VCaP (cell line): ENCODE measurements around the gene CRELD2.

Source experiments
- H3K27ac ChIP-seq: fragments of 450-650 bp; 2 replicates; pipeline ENCODE4 v1.5.1; 2017
- TF ChIP-seq, protein P1 (sequence below): fragments of 450-650 bp; conservative IDR thresholded peaks from 2 replicates; pipeline ENCODE4 v1.5.1; 2017; ENCODE audit warnings: mild to moderate bottlenecking, moderate library complexity

Gene CRELD2

DNA sequence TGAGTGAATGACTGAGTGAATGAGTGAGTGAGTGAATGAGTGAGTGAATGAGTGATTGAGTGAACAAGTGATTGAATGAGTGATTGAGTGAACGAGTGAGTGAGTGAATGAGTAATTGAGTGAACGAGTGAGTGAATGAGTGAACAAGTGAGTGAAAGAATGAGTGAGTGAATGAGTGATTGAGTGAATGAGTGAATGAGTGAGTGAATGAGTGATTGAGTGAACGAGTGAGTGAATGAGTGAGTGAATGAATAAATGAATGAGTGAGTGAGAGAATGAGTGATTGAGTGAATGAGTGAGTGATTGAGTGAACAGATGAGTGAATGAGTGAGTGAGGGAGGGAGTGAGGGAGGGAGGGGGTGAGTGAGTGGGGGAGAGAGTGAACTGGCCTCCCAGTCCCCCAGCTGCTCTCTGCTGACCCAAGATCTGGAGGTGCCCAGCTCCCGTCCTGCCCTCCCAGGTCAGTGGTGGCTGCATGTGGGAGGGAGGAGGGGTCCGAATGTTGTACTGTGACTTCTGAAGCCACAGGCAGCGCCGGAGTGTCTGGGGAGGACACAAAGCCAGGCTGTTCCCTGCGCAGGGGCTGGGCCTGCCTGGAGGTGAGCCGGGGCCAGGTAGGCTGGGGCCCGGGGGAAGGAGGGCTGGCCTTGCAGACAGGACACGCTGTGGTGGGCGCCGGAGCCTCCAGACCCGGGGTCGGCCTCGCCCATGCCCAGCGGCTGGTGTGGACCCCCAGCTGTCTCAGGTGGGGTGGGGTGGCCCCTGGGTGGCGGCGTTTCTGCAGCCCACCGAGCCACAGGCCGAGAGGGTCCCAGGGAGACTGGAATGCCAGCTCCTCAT is 24.4 kb downstream of the CRELD2 start:
- TF ChIP-seq, protein P1, sequence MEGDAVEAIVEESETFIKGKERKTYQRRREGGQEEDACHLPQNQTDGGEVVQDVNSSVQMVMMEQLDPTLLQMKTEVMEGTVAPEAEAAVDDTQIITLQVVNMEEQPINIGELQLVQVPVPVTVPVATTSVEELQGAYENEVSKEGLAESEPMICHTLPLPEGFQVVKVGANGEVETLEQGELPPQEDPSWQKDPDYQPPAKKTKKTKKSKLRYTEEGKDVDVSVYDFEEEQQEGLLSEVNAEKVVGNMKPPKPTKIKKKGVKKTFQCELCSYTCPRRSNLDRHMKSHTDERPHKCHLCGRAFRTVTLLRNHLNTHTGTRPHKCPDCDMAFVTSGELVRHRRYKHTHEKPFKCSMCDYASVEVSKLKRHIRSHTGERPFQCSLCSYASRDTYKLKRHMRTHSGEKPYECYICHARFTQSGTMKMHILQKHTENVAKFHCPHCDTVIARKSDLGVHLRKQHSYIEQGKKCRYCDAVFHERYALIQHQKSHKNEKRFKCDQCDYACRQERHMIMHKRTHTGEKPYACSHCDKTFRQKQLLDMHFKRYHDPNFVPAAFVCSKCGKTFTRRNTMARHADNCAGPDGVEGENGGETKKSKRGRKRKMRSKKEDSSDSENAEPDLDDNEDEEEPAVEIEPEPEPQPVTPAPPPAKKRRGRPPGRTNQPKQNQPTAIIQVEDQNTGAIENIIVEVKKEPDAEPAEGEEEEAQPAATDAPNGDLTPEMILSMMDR: no peak

DNA sequence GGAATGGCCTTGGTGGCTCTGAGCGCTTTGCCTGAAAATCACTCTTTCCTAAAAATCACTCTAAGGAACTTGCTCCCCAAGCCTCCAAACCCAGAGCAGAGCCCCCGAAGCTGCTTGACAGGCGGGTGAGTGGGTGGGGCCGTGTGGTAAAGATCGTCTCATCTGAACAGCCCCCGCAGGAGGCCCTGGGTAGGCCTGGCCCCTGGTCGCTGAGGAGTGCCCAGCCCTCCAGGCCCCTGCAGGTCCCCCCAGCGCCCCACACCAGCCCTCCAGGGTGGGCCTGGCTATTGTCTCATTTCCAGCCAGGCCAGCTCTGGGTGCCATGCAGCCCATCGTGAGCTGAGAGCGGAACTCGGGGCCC is 25.0 kb downstream of the CRELD2 start:
- TF ChIP-seq, protein P1: no peak
- H3K27ac ChIP-seq: no peak overlapping the region

More for the DNA sequence above, 24.4 kb downstream of the CRELD2 start:
- H3K27ac ChIP-seq: no peak overlapping the region

DNA sequence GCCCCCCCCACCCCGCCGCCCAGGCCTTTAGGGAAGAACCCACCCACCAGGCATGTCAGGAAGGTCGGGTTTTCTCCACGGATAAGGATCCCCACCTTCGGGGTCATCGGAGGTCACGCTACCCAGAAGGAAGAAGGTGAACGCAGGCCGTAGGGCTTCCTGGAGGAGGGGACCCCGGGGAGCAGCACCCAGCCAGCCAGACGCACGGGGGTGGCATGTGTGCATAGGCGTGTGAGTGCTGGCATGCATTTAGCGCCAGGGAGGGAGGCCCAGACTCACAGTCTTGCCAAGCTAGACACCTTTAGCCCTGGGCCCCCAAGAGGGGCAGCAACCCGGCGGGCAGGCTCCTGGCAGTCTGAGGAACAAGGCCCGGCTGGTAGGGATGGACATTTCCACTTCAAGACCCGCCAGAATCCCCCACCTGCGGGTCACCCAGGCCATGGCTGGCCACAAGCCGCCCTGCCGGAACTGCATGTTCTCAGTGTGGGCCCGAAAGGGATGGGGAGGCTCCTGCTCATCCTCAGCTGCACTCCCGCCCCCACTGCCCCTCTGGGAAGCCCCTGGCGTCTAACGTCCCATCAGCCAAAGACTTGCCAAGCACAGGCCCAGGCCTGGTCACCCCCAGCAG is 25.5 kb downstream of the CRELD2 start:
- H3K27ac ChIP-seq: peak overlapping the region; percentile 57
- TF ChIP-seq, protein P1: no peak

DNA sequence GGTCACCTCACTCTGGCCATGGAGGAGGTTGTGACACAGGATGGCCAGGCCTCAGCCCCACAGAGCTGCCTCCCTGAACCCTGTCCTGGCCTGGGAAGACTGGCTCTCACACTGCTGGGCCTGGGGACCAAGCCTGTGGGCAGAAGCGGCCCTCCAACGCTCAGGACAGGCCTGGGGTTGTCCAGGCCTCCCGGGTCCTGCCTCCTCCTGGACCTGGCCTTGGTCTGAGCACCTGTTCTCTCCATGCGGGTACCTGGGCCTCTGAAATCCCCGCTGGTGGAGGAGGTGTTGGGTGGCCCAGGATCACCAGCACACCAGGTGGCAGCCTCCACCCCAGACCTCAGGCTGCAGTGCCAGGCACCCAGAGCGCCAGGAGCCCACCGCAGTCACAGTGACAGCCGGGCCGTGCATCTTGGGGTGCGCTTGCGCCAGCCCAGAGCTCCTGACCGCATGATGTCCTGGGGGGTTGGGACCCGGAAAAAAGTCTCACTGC is 26.0 kb downstream of the CRELD2 start:
- peak overlapping the region; percentile 57 for H3K27ac ChIP-seq
- TF ChIP-seq, protein P1: no peak

DNA sequence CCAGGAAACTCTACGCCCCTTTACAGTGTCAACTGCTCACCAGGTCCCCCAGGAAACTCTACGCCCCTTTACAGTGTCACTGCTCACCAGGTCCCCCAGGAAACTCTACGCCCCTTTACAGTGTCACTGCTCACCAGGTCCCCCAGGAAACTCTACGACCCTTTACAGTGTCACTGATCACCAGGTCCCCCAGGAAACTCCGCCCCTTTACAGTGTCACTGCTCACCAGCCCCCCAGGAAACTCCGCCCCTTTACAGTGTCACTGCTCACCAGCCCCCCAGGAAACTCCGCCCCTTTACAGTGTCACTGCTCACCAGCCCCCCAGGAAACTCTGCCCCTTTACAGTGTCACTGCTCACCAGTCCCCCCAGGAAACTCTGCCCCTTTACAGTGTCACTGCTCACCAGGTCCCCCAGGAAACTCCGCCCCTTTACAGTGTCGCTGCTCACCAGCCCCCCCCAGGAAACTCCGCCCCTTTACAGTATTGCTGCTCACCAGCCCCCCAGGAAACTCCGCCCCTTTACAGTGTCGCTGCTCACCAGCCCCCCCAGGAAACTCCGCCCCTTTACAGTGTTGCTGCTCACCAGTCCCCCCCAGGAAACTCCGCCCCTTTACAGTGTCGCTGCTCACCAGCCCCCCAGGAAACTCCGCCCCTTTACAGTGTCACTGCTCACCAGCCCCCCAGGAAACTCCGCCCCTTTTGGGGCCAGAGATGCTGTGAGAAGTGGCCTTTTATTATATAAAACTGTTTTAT is 26.8 kb downstream of the CRELD2 start:
- peak overlapping the region; percentile 59 for H3K27ac ChIP-seq

DNA sequence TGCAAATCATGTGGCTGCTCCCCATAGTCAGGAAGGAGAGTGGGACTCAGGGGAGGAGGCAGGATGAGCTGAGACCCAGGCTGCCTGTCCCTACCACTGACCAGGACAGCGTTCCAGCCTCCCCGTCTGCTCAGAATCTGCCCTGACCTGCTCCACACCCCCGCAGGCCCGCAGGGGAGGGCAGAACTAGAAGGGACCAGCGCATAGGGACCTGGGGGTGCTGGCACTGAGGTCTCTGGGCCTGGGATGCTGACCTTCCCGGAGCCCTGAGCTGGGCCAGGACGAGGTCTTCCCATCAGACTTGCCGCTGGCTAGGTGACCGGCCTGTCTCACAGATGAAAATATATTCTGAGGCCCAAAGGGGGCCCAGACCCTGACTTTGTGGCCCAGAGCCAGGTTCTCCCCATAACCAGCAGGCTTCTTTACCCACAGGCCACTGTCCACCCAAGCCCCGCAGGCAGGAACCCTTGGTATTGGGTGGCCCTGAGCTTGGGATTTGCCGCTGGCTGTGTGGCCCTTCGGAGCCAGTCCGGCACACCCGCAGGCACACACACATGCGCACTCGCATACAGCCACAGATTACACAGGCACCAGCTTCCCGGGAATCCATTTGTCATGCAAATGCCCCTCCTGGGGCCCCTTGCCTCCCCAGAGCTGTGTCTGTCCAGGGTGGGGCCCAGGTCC is 28.3 kb downstream of the CRELD2 start:
- TF ChIP-seq, protein P1: no peak
- peak overlapping the region; percentile 92 for H3K27ac ChIP-seq

DNA sequence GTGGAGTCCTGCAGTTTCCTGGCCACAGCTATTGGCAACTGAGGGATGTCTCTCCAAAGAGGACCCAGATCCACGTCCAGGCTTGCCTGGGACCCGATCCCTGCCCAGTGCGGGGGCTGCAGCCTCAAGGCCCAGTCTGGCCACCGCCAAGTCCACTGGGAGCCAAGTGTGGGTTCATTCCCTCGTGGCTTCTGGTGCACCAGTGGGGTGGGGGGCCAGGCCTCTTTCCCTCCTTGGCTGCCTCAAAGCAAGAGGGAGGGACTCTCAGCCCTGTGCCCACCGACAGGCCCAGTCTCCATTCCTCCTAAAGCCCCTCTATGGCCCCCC is 28.8 kb downstream of the CRELD2 start:
- H3K27ac ChIP-seq: peak overlapping the region; percentile 92; the same call in 1 of the 2 replicates

More for the DNA sequence above, 28.8 kb downstream of the CRELD2 start:
- TF ChIP-seq, protein P1: no peak
